GM15510 (cell line): ENCODE results near the gene TSPAN13.

ENCODE experiments used
- POLR2A ChIP-seq: IDR thresholded peaks from 3 replicates; pipeline ENCODE4 v1.6.1; 2011; ENCODE audit warnings: borderline replicate concordance; ENCODE audit not compliant: insufficient read length; ENCODE audit errors: extremely low read depth

The TSPAN13 gene

DNA sequence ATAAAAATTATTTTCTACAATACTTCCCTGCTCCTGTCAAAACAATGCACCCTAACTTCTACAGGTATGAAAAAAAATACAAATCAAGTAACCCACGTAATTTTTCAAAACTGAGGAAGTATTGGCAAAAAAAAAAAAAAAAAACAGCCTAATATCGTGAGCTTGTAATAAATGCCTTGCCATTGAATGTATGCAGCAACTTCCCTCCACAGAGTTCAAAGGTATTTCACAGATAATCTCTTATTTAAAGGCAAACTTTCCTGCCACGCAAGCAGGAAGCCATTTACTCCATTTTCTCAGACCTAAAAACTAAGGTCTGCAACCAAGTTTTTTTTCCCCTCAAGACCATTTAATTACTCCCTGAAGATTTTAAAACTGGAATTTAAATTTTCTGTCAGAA is 51.9 kb downstream of the TSPAN13 start:
- no peak for TF ChIP-seq POLR2A

DNA sequence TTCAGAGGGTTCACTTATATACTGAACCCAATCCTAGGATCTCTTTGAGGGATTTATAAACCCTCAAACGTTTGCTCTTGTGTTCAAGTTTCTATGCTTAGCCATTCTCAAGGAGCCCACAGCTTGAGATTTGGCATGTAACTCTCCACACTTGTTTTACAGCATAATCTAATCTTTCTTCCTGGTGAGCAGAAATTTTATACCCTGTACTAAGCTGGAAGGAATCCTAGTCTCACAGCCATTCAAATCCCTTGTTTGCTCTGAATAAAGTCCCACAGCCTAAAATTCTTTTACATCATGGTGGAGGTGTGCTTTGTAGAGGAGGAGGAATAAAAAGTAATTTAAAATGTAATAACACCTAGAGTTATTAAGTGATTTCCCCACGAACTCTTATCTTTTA is 56.6 kb downstream of the TSPAN13 start:
- TF ChIP-seq POLR2A: no peak

DNA sequence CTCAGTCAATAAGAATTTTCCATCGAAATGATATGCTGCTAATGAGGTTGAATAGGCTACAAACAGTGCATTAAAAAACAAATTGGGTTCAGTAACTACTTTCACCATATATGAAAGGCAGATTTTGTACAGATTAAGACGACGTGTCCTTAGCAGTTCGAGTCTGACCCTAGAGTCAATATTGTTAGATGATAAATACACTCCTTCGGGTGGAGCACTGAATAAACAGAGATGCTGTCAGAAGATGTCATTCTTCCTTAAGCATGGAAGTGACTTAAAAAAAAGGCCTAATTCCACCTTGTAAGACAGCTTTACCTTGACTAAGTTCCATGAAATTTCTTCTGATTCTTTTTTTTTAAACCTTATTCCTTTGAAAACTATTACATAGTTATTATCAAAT is 57.0 kb downstream of the TSPAN13 start:
- TF ChIP-seq POLR2A: no peak

DNA sequence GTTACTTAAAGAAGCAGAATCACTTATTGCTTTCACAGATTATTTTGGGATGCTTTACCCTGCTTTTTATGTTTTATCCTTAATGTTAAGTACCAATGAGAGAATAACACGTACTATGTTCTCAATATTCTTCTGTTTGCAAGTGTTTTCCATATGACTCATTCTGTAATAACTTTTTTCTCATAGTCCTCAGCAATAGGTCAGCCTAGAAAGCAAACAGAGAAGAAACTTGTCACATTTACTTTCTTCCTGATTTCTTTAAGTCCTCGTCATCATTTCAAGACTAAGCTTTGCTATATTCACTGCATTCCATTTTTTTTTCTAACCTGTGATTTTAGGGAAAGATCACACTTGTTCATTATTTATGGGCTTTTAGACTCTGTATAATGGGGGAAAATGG is 58.0 kb downstream of the TSPAN13 start:
- no peak for TF ChIP-seq POLR2A

DNA sequence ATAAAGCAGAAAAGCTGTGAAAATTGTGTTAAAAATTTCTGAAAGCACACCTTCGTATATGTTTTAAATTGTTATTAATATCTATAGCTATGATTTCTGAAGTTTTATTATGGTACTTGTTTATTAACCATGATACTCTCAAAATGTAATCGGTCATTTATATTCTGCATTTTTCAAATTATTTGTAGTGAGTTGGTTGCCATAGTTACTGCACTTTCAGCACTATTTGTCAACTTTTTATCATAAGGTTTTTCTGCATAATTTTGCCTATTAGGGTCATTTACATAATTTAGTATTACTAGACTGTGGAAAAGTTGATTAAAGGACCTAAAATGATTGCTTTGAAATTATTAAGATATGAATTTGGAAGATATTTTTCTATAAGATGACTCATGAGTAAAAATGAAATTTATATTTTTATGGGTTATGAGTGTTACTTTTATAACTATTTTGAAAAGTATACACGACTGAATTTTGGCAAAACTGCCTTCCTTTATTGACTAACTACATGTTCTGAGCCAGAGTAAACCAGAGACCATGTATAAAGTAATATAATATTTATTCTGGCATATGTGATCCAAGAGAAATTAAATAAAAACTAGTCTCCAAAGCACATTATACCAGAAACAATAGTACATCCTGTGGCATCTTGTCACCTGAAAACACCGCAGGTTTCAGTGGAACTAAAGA is 59.1 kb downstream of the TSPAN13 start:
- no peak for TF ChIP-seq POLR2A

DNA sequence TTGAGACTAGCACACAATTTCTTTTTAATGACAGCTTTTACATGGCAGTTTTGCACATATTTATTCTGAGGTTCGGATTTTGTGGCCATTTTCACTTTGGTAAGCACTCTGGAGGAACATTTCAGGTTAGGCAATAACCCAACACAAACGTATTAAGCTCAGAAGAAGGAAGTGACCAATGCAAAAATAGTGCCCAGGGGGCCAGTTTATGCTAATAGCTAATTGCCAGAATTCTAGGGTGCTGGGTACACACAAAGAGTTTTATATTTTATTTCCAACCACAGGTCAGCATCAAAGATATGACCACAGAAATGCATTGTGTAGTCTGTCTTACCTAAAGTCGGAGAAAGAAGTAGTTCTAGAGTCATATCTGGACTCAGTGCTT is 59.7 kb downstream of the TSPAN13 start:
- no peak for TF ChIP-seq POLR2A

DNA sequence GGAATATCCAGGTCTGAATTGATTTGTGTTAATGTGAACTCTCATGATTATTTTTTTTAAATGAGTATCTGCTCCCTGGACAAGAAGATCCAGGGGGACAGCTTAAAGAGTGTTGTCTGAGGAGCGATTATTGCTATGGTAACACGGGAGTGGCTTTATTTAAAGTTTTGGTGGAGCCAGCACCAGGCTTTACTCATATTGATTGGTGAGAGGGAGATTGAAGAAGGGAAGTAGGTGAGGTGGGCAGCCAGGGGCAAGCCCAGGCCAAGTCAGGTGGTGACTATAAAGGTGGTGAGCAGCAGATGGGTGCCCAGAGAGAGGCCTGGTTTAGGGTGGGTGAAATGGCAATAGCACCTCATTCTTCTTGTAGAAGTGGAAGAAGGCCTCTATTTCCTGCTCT is 61.4 kb downstream of the TSPAN13 start:
- no peak for TF ChIP-seq POLR2A

DNA sequence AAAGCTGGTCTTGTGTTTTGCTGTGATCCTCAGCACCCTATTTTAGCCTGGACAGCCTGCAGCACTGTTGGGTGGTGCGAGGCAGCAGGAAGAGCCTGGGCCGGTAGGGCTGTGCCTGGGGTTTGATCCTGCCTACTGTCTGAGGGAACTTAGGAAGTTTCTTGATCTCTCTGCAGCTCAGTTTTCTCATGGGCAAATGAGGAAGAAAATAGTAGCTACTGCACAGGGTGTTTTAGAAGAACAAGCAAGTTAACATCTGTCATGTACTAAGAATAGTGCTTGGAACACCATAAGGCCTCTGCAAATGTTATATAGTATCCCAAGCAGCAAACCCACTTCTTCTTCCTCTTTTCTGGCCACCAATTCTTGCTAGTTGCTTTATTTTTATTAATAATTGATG is 63.3 kb downstream of the TSPAN13 start:
- TF ChIP-seq POLR2A: no peak

DNA sequence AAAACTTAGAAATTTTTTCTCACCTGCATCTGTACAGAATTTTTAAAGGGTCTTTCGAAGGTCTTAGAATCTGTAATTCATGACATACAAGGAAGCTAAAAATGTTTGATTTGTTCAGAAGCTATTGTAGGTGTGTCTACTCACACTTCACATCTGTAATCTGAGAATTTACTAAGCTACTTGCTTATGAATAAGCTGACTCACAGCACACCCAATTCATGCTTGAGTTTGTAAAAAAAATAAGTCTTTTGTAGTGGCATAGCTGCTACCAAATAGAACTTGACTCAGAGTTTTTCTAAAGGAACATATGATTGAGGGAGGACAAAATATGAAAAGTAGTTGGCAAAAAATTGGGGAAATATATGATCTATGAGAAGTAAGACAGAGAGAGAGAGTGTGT is 64.0 kb downstream of the TSPAN13 start:
- no peak for TF ChIP-seq POLR2A

DNA sequence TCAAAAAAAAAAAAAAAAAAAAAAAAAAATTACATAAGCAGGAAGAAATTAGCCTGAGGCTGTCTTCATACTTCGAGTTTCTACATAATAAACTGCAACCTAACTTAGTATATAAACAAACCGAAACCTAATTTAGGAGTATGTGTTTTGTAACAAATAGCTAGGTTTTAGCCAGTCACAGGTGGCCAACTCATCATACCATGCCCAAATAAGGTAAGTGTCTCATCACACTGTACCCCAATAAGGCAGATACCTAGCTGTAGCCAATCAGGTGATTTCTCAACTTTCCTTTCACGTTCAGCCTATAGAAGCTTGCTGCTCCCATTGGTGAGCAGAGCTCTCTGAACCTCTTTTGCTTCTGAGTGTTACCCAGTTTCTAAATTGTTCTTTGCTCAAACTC is 65.2 kb downstream of the TSPAN13 start:
- no peak for TF ChIP-seq POLR2A

DNA sequence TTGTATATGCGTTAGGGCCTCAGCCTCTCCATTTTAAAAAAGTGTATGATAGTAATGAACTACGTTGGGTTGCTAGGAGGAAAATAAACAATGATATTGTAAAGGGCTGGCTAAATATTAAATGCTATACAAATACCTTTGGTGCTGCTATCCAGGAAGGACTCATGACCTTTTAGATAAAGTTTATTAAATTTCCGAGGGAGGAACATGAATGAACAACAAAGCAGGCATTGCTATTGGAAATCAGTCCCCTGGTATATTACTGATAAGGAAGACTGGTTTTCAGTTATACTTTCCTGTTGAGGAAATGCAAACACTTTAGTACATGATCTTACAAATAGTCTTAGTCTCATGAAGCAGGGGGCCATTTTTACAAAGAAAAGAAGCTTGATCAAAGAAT is 68.5 kb downstream of the TSPAN13 start:
- TF ChIP-seq POLR2A: no peak

DNA sequence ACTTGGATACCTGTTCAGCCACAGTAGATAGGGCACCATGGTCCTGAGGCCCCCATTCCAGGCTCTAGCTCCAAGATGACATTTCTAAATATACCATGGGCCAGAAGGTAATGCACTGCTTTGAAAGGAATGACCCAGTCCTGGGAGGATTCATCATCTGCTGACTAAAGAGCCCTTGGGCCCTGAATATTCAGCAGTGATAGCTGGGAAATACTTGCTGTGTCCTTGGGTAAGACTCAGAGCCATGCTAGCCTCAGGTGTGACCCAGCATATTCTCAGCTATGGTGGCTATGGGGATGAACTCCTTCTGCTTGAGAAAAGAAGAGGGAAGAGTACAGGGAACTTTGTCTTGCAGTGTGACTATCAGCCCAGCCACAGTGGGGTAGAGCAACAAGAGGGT is 72.5 kb downstream of the TSPAN13 start:
- no peak for TF ChIP-seq POLR2A

DNA sequence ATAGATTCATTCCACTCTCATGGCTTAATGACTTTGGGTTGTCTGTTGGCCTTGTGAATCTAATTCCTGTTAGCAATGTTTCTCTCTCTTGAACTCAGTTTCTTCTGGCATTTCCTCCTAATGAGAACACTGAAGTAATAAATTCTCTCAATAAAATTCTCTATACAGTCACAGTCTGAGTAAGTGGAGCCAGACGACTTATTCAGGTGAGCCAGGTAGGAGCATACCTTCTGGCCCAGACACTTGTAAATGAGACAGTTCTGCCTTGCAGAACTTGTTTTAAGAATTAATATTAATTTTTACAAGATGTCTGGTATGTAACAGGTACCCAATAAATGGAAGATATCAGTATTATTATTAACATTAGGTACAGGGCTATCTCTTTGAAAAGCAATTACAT is 79.8 kb downstream of the TSPAN13 start:
- TF ChIP-seq POLR2A: no peak
